Astrocyte (in vitro differentiated cells and primary cell): ENCODE results near the gene SPATA19.

Source experiments
- CTCF ChIP-seq: IDR thresholded peaks from 2 replicates; pipeline ENCODE4 v1.5.1; 2011; ENCODE audit warnings: low read depth, mild to moderate bottlenecking, inconsistent platforms, low read length, moderate library complexity; ENCODE audit not compliant: insufficient read depth
- EZH2 ChIP-seq: IDR thresholded peaks from 2 replicates; pipeline ENCODE4 v1.6.1; 2012; ENCODE audit warnings: mild to moderate bottlenecking, low read length, inconsistent platforms; ENCODE audit not compliant: insufficient read depth

DNA sequence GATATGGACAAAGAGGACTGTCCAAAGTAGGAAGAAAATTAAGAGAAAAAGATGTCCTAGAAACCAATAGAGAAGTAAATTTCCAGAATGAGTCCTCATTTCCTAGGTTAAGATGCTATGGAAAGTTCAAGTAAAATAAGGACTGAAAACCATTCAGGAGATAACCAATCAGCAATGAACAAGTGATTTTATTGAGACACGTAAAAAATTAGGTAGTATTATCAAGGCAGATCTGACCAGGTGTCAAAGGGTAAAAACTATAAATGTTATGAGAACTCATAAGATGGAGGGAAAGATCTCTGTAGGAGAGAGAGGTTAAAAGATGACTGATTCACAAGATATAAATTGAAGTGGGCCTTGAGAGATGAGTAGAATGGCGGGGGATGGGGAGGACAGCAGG, 50.2 kb downstream of the SPATA19 start:
- TF ChIP-seq CTCF (no peak), EZH2 (no peak)
